CD4-positive, alpha-beta T cell treated with Interleukin-12 subunit alpha and Interleukin-12 subunit beta, for 1 hour (primary cell): Measurements from ENCODE around the gene SH3RF3.

ENCODE experiments used
- DNase-seq: peaks from one replicate; pipeline ENCODE4 v3.0.0-alpha.2; 2020

The SH3RF3 gene

GRCh38 chr2:109266998-109267854 lies 138.2 kb downstream of the SH3RF3 start:
- DNase-seq = no peak

GRCh38 chr2:109268916-109269315 lies 139.9 kb downstream of the SH3RF3 start:
- DNase-seq = no peak

- no peak for DNase-seq
These were observed 140.9 kb downstream of the SH3RF3 start for GRCh38 chr2:109269706-109270504.

- no peak for DNase-seq
These were observed 141.7 kb downstream of the SH3RF3 start for GRCh38 chr2:109270505-109271312.

- no peak for DNase-seq
These were observed 142.9 kb downstream of the SH3RF3 start for GRCh38 chr2:109271920-109272319.

- DNase-seq = no peak
These were observed 143.5 kb downstream of the SH3RF3 start for GRCh38 chr2:109272461-109272860.

GRCh38 chr2:109275120-109276012 lies 146.4 kb downstream of the SH3RF3 start:
- no peak for DNase-seq

- no peak for DNase-seq
These were observed 148.4 kb downstream of the SH3RF3 start for GRCh38 chr2:109277406-109277805.

GRCh38 chr2:109279243-109279860 lies 150.3 kb downstream of the SH3RF3 start:
- DNase-seq = no peak

GRCh38 chr2:109280804-109281203 lies 151.8 kb downstream of the SH3RF3 start:
- no peak for DNase-seq

- DNase-seq = no peak
These were observed 153.4 kb downstream of the SH3RF3 start for GRCh38 chr2:109282360-109282759.

- no peak for DNase-seq
These were observed 153.9 kb downstream of the SH3RF3 start for GRCh38 chr2:109282865-109283264.

GRCh38 chr2:109284826-109285225 lies 155.8 kb downstream of the SH3RF3 start:
- no peak for DNase-seq

GRCh38 chr2:109285244-109285651 lies 156.2 kb downstream of the SH3RF3 start:
- DNase-seq = no peak

- DNase-seq = no peak
These were observed 158.4 kb downstream of the SH3RF3 start for GRCh38 chr2:109287413-109287812.

GRCh38 chr2:109287838-109288237 lies 158.8 kb downstream of the SH3RF3 start:
- no peak for DNase-seq

- DNase-seq = no peak
These were observed 159.8 kb downstream of the SH3RF3 start for GRCh38 chr2:109288544-109289368.

- no peak for DNase-seq
These were observed 160.7 kb downstream of the SH3RF3 start for GRCh38 chr2:109289504-109290222.

GRCh38 chr2:109290887-109291643 lies 162.1 kb downstream of the SH3RF3 start:
- DNase-seq = no peak
